GM12878 (cell line): Measurements from ENCODE around the gene ARVCF. TPM values are rescaled to one million over a fixed set of nuclear protein-coding genes. Genes with fewer than 3 reads are reported as not detected.

ENCODE experiments used
- ATAC-seq: fragments of 200-7000 bp; cut with Tn5 transposase; 3 replicates; pipeline ENCODE4 v1.9.1; 2020; ENCODE audit warnings: mild to moderate bottlenecking, moderate library complexity
- BruUV-seq: library from RNA; stranded (reverse); fragments of 400-500 nt; replicated peaks from 2 replicates; lab custom pipeline; 2021; lab: Mats Ljungman, UMichigan
- CTCF ChIA-PET: fragments of 300-600 bp; sonication (Branson Sonifier 250); formaldehyde crosslinking; extraction: SDS; loops from one replicate; lab custom pipeline; 2021; ENCODE audit warnings: inconsistent platforms; lab: Yijun Ruan, JAX
- POLR2A ChIA-PET: fragments of 350-600 bp; formaldehyde crosslinking; extraction: SDS; loops from one replicate; lab custom pipeline; 2021; ENCODE audit warnings: inconsistent platforms; lab: Charles Lee
- RAD21 ChIA-PET: fragments of 300-600 bp; sonication (Branson Sonifier 250); formaldehyde crosslinking; loops from one replicate; lab custom pipeline; 2023; ENCODE audit warnings: antibody characterized with exemption; ENCODE audit not compliant: unreplicated experiment; lab: Charles Lee
- SMC1A ChIA-PET: fragments of 300-600 bp; sonication (Branson Sonifier 250); formaldehyde crosslinking; loops from one replicate; lab custom pipeline; 2023; ENCODE audit not compliant: unreplicated experiment, uncharacterized antibody; lab: Charles Lee
- DNase-seq: peaks from one replicate; pipeline ENCODE4 v3.0.0-alpha.2; 2011; ENCODE audit warnings: low read depth, low spot score
- FAIRE-seq: peaks from 3 replicates; lab custom pipeline; 2011; peaks lifted over from hg19 to GRCh38; lab: Jason Lieb, UNC
- H2AFZ ChIP-seq: 2 replicates; pipeline ENCODE4 v1.6.0; 2011; ENCODE audit warnings: low read depth, low read length, control low read depth; ENCODE audit not compliant: control insufficient read depth
- H3K27ac ChIP-seq: 2 replicates; pipeline ENCODE4 v1.5.1; 2011; ENCODE audit warnings: control low read depth; ENCODE audit not compliant: control insufficient read depth, insufficient read depth
- H3K27me3 ChIP-seq, 2 experiments: replicated peaks in 1 of 2; 2 replicates each; pipeline versions ENCODE4 v1.6.0 to v1.6.1; 2011; ENCODE audit warnings: low read length in 1 of 2; ENCODE audit not compliant: control insufficient read depth in 2 of 2, insufficient read depth in 2 of 2
- H3K36me3 ChIP-seq, 2 experiments: 2 replicates each; pipeline ENCODE4 v1.5.1; 2011; ENCODE audit warnings: low read length in 1 of 2; ENCODE audit not compliant: control insufficient read depth in 2 of 2, insufficient read depth in 2 of 2
- H3K4me1 ChIP-seq: 2 replicates; pipeline ENCODE4 v1.6.1; 2011; ENCODE audit warnings: mild to moderate bottlenecking, low read length, moderate library complexity, mixed read lengths; ENCODE audit not compliant: control insufficient read depth, insufficient read depth
- H3K4me2 ChIP-seq: 2 replicates; pipeline ENCODE4 v1.6.0; 2011; ENCODE audit warnings: control low read depth; ENCODE audit not compliant: control insufficient read depth, insufficient read depth
- H3K4me3 ChIP-seq: fragments of 200-600 bp; sonication (generic); 2 replicates; pipeline ENCODE4 v1.5.1; 2016
- H3K79me2 ChIP-seq: 2 replicates; pipeline ENCODE4 v1.6.0; 2011; ENCODE audit warnings: low read length; ENCODE audit not compliant: control insufficient read depth, insufficient read depth
- H3K9ac ChIP-seq: 2 replicates; pipeline ENCODE4 v1.8.0; 2011; ENCODE audit warnings: low read length, control low read depth, mixed read lengths; ENCODE audit not compliant: control insufficient read depth, insufficient read depth
- H3K9me3 ChIP-seq: replicated peaks from 3 replicates; pipeline ENCODE4 v1.5.1; 2011; ENCODE audit warnings: mild to moderate bottlenecking, low read length; ENCODE audit not compliant: control insufficient read depth, insufficient read depth
- H4K20me1 ChIP-seq: 2 replicates; pipeline ENCODE4 v1.6.0; 2011; ENCODE audit not compliant: control insufficient read depth, insufficient read depth
- BCLAF1 ChIP-seq: fragments of 450-650 bp; IDR thresholded peaks from 2 replicates; pipeline ENCODE4 v1.6.1; 2017; ENCODE audit warnings: antibody characterized with exemption, mild to moderate bottlenecking, moderate library complexity
- CBX3 ChIP-seq: fragments of 200-600 bp; sonication (generic); IDR thresholded peaks from 2 replicates; pipeline ENCODE4 v1.6.1; 2016; ENCODE audit warnings: low read depth, borderline replicate concordance
- KLF5 ChIP-seq: fragments of 450-650 bp; IDR thresholded peaks from 2 replicates; pipeline ENCODE4 v1.6.1; 2014; ENCODE audit warnings: mild to moderate bottlenecking; ENCODE audit not compliant: partially characterized antibody
- MTA2 ChIP-seq: fragments of 450-650 bp; IDR thresholded peaks from 2 replicates; pipeline ENCODE4 v1.6.1; 2016; ENCODE audit warnings: low read depth, mild to moderate bottlenecking, moderate library complexity
- NFXL1 ChIP-seq: fragments of 450-650 bp; IDR thresholded peaks from 2 replicates; pipeline ENCODE4 v1.6.1; 2017; ENCODE audit warnings: antibody characterized with exemption, mild to moderate bottlenecking, borderline replicate concordance
- NR2C2 ChIP-seq: IDR thresholded peaks from 2 replicates; pipeline ENCODE4 v1.6.1; 2011; ENCODE audit warnings: borderline replicate concordance, low read depth; ENCODE audit not compliant: control insufficient read depth, insufficient read length
- PBX3 ChIP-seq: IDR thresholded peaks from 2 replicates; pipeline ENCODE4 v1.6.1; 2011; ENCODE audit warnings: mild to moderate bottlenecking, low read depth, low read length, moderate library complexity; ENCODE audit not compliant: insufficient replicate concordance
- RELA ChIP-seq: fragments of 450-650 bp; IDR thresholded peaks from 2 replicates; pipeline ENCODE4 v1.8.0; 2014; ENCODE audit warnings: borderline replicate concordance; ENCODE audit not compliant: partially characterized antibody
- ZNF274 ChIP-seq: IDR thresholded peaks from one replicate; pipeline ENCODE4 v1.8.0; 2011; ENCODE audit not compliant: insufficient read length, insufficient read depth
- WGBS: methylation state at CpG from one replicate; pipeline ENCODE4 v1.1.6; 2016; ENCODE audit warnings: low lambda C conversion rate; ENCODE audit not compliant: insufficient replicate concordance, insufficient coverage; ENCODE audit errors: missing lambda C conversion rate; 5-methylcytosine and 5-hydroxymethylcytosine counted together
- in situ Hi-C: fragments of 300-500 bp; cut with MboI; formaldehyde crosslinking; loops from 9 replicates; pipeline ENCODE4 v1.14.3; 2018; ENCODE audit warnings: mixed read lengths
- intact Hi-C: fragments of 100-400 bp; cut with micrococcal nuclease; formaldehyde crosslinking; loops from one replicate; pipeline ENCODE4 v1.14.2; 2022; ENCODE audit not compliant: unreplicated experiment
- polyA plus RNA-seq, 11 experiments: library from polyadenylated mRNA; depleted of rRNA in 4 of 11; unstranded in 6 of 11; stranded (reverse) in 5 of 11; fragments of >200 nt; fragmentation: Nextera tagmentation in 4 of 11; fragmentation: Illumina TruSeq in 1 of 11; extraction: Ambion mirVana in 4 of 11; extraction: Trizol in 1 of 11; gene quantifications; 1 replicate in 1 of 11; 2 replicates in 10 of 11; pipeline versions ENCODE4 v1.2.1 to v1.2.3, GENCODE V29; 2011 to 2016; ENCODE audit warnings: inconsistent platforms in 2 of 11, missing spikeins in 2 of 11, low read depth in 1 of 11
- total RNA-seq, 4 experiments: library from RNA; depleted of rRNA in 3 of 4; stranded (reverse); fragments of >200 nt in 3 of 4; fragmentation: Illumina TruSeq in 1 of 4; extraction: Trizol in 1 of 4; gene quantifications; 2 replicates each; pipeline versions ENCODE4 v1.2.1 to v1.2.3, GENCODE V29; 2013 to 2021

ARVCF gene
- total and polyA plus RNA-seq, 10 of the 15 experiments (the other 5 are each of a cell fraction or from before 2014, with no cell fraction given): 0.13 to 1.9 (median 1.0) TPM; not detected in 2

GRCh38 chr22:20012741-20013331, 3.8 kb downstream of the ARVCF start:
- intact Hi-C loops: loop anchor here (5.0 kb wide), 1 partner anchor 41 kb away; no protein-coding TSS in a partner anchor
- Histone ChIP-seq H3K9ac (no peak overlapping the region), H3K27ac (no peak overlapping the region), H4K20me1 (no peaks in the 10 kb centered on the region), H3K4me3 (no peak overlapping the region), H3K4me2 (no peak overlapping the region), H2AFZ (no peak overlapping the region), H3K4me1 (no peaks in the 10 kb centered on the region), H3K79me2 (no peaks in the 10 kb centered on the region), H3K27me3 (peaks cover 8 to 9% of the 10 kb centered on the region in 2 experiments; a peak in 3 of 4 replicates), H3K36me3 (no peaks in the 10 kb centered on the region), H3K9me3 (no peaks in the 10 kb centered on the region)
- ChIA-PET SMC1A (no interaction called here), CTCF (interaction anchor here (0.8 to 1.7 kb wide), 7 partner anchors 10 to 282 kb away, joined by 3 to 5 read pairs (median 4); no protein-coding TSS in a partner anchor), POLR2A (no interaction called here), RAD21 (interaction anchor here (0.6 to 0.9 kb wide), 3 partner anchors 26 to 70 kb away, joined by 3 read pairs; no protein-coding TSS in a partner anchor)
- 50% methylated on average over 10 of the region's 10 CpGs for WGBS
- in situ Hi-C loops: no loop called here
- BruUV-seq: no TSS peak
- DNase-seq (no peak), FAIRE-seq (no peak), ATAC-seq (no peak)
- no peak for TF ChIP-seq PBX3

DNA sequence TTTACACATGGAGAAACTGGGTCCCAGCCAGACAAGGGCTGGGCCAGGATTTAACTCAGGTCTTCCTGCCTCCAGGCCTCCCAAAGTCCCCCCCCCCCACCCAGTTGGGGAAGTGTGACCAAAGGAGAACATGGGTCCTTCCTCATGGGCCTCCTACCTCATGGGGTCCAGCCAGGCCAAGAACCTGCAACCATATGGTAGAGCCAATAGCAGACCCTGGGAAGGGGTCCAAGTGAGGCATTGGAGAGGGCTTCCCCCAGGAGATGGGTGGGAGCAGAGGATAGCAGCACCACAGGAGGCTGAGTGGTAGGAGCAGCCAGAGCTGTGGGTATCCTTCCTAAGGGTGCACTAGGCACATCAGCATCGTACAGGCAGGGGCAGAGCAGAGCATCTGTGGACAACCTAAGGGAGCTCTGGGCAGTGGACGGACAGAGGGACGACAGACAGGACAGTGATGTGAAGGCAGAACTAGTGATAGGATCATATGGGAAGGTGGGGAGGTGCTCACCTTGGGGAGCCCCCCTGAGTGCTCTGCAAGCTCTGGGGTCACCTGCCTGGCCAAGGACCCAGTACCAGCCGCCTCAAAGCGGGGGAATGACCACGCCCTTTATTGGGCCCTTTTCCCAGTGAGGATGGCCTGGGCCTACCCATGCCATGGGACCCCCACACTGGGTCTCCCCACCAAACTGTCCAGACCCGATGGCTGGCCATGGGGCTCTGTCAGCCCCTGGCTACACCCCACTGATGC, 4.5 kb downstream of the ARVCF start:
- CTCF ChIA-PET: interaction anchor here (1.3 to 1.7 kb wide), 2 partner anchors 10 to 42 kb away, joined by 4 read pairs; no protein-coding TSS in a partner anchor
- no peak for TF ChIP-seq RELA
- no peak for TF ChIP-seq KLF5
- TF ChIP-seq NR2C2: no peak
- TF ChIP-seq CBX3: no peak
- no peak for TF ChIP-seq MTA2
- no peak for TF ChIP-seq ZNF274
- TF ChIP-seq NFXL1: no peak
- no peak for TF ChIP-seq BCLAF1

More for the DNA sequence above, 4.5 kb downstream of the ARVCF start:
- Histone ChIP-seq H3K27ac (no peak overlapping the region), H3K9ac (no peak overlapping the region), H3K9me3 (no peaks in the 10 kb centered on the region), H3K27me3 (peaks cover 8 to 9% of the 10 kb centered on the region in 2 experiments; a peak in 3 of 4 replicates), H3K4me3 (no peak overlapping the region), H2AFZ (no peak overlapping the region), H3K79me2 (no peaks in the 10 kb centered on the region), H3K36me3 (no peaks in the 10 kb centered on the region), H3K4me1 (no peaks in the 10 kb centered on the region), H3K4me2 (no peak overlapping the region), H4K20me1 (no peaks in the 10 kb centered on the region)
- ChIA-PET RAD21 (interaction anchor here (0.7 kb wide), 1 partner anchor 69 kb away, joined by 3 read pairs; no protein-coding TSS in a partner anchor), SMC1A (no interaction called here), POLR2A (no interaction called here)
- WGBS: 52% methylated on average over 7 of the region's 7 CpGs
- ATAC-seq (no peak), FAIRE-seq (no peak), DNase-seq (no peak)
- in situ Hi-C loops (no loop called here), intact Hi-C loops (loop anchor here (5.0 kb wide), 1 partner anchor 40 kb away; no protein-coding TSS in a partner anchor)
- no TSS peak for BruUV-seq
